NCI-H510A (cell line): Measurements from ENCODE around the gene GPM6B.
"Not testable (repeated sequence)": the region's sequence is repeated elsewhere in the genome, so short reads cannot be mapped to it uniquely, and the experiment has no call there.

Experiments
- DNase-seq: peaks from one replicate; lab custom pipeline; 2025; lab: John Stamatoyannopoulos, UW

Gene GPM6B

GRCh38 chrX:13764765-13765164 is 52.1 kb downstream of the GPM6B start:
- no peak for DNase-seq

- no peak for DNase-seq
These were observed 52.6 kb downstream of the GPM6B start for GRCh38 chrX:13764281-13764680.

GRCh38 chrX:13763489-13763888 is 53.4 kb downstream of the GPM6B start:
- no peak for DNase-seq

GRCh38 chrX:13761606-13762414 is 55.1 kb downstream of the GPM6B start:
- DNase-seq, result no peak

GRCh38 chrX:13760426-13760825 is 56.5 kb downstream of the GPM6B start:
- DNase-seq, result no peak

- no peak for DNase-seq
These were observed 57.7 kb downstream of the GPM6B start for GRCh38 chrX:13759152-13759718.

GRCh38 chrX:13756381-13756780 is 60.5 kb downstream of the GPM6B start:
- no peak for DNase-seq

- DNase-seq, result no peak
These were observed 61.6 kb downstream of the GPM6B start for GRCh38 chrX:13755254-13755653.

GRCh38 chrX:13754765-13755164 is 62.1 kb downstream of the GPM6B start:
- DNase-seq, result no peak

GRCh38 chrX:13752646-13753045 is 64.2 kb downstream of the GPM6B start:
- DNase-seq, result no peak

GRCh38 chrX:13752141-13752540 is 64.8 kb downstream of the GPM6B start:
- no peak for DNase-seq

- DNase-seq, result no peak
These were observed 66.1 kb downstream of the GPM6B start for GRCh38 chrX:13750812-13751211.

- no peak for DNase-seq
These were observed 66.7 kb downstream of the GPM6B start for GRCh38 chrX:13750204-13750603.

GRCh38 chrX:13748486-13748885 is 68.4 kb downstream of the GPM6B start:
- no peak for DNase-seq

GRCh38 chrX:13747836-13748235 is 69.1 kb downstream of the GPM6B start:
- no peak for DNase-seq

GRCh38 chrX:13742397-13743176 is 74.3 kb downstream of the GPM6B start:
- DNase-seq, result no peak

GRCh38 chrX:13741695-13742094 is 75.2 kb downstream of the GPM6B start:
- DNase-seq, result no peak

- peak; percentile 88 for DNase-seq
These were observed 82.4 kb downstream of the GPM6B start, which contains the start of the genes OFD1 and TRAPPC2 for GRCh38 chrX:13734278-13735172. TSS of gene OFD1 (plus strand) at chrX:13734748. CDS start at chrX:13735072, 324 bp downstream. TSS of gene TRAPPC2 (minus strand) at chrX:13734620. CDS start at chrX:13719963, 14,657 bp downstream.

- DNase-seq, result no peak
These were observed 83.4 kb downstream of the GPM6B start for GRCh38 chrX:13733506-13733905.

- DNase-seq, result no peak
These were observed 84.4 kb downstream of the GPM6B start for GRCh38 chrX:13732246-13733067.

GRCh38 chrX:13730523-13730922 is 86.4 kb downstream of the GPM6B start:
- not testable (repeated sequence) for DNase-seq
